Fibroblast of lung (primary cell): ENCODE data around the gene HMGCS1. TPM values are rescaled to one million over a fixed set of nuclear protein-coding genes. Genes with fewer than 3 reads are reported as not detected.

Experiments
- DNase-seq, 2 donors: peaks; one replicate each; pipeline versions ENCODE4 v3.0.0 to v3.0.0-alpha.2; 2010; ENCODE audit warnings: low read depth in 2 of 2
- H2AFZ ChIP-seq: 2 replicates; pipeline ENCODE4 v1.5.1; 2012; ENCODE audit warnings: low read length, control low read depth, inconsistent platforms
- H3K27ac ChIP-seq: 2 replicates; pipeline ENCODE4 v1.5.1; 2011; ENCODE audit warnings: low read length, control low read depth; ENCODE audit not compliant: insufficient read depth
- H3K27me3 ChIP-seq: 2 replicates; pipeline ENCODE4 v1.5.1; 2011; ENCODE audit warnings: mild to moderate bottlenecking, low read length; ENCODE audit not compliant: control insufficient read depth, insufficient read depth
- H3K36me3 ChIP-seq: 2 replicates; pipeline ENCODE4 v1.5.1; 2011; ENCODE audit warnings: low read length; ENCODE audit not compliant: control insufficient read depth, insufficient read depth
- H3K4me1 ChIP-seq: 2 replicates; pipeline ENCODE4 v1.5.1; 2011; ENCODE audit warnings: low read length; ENCODE audit not compliant: control insufficient read depth, insufficient read depth; ENCODE audit errors: extremely low read depth
- H3K4me2 ChIP-seq: 2 replicates; pipeline ENCODE4 v1.5.1; 2011; ENCODE audit warnings: low read length, control low read depth; ENCODE audit not compliant: insufficient read depth; ENCODE audit errors: extremely low read depth
- H3K4me3 ChIP-seq, 4 experiments: fragments of 200-600 bp in 1 of 4; sonication (generic) in 1 of 4; replicated peaks in 1 of 4; 2 replicates each; pipeline ENCODE4 v1.5.1; 2011 to 2016; ENCODE audit warnings: low read length in 4 of 4, low read depth in 3 of 4, mild to moderate bottlenecking in 3 of 4, control low read depth in 2 of 4, inconsistent platforms in 1 of 4, mixed read lengths in 1 of 4; ENCODE audit not compliant: insufficient read depth in 1 of 4; ENCODE audit errors: control extremely low read depth in 1 of 4
- H3K79me2 ChIP-seq: 2 replicates; pipeline ENCODE4 v1.5.1; 2012; ENCODE audit warnings: mild to moderate bottlenecking, low read length, inconsistent platforms; ENCODE audit not compliant: control insufficient read depth, insufficient read depth
- H3K9ac ChIP-seq: 2 replicates; pipeline ENCODE4 v1.5.1; 2011; ENCODE audit warnings: mild to moderate bottlenecking, low read length, control low read depth; ENCODE audit not compliant: insufficient read depth
- H3K9me3 ChIP-seq: 2 replicates; pipeline ENCODE4 v1.5.1; 2012; ENCODE audit warnings: low read depth, low read length; ENCODE audit not compliant: control insufficient read depth, insufficient read depth
- H4K20me1 ChIP-seq: 2 replicates; pipeline ENCODE4 v1.5.1; 2011; ENCODE audit warnings: low read length; ENCODE audit not compliant: control insufficient read depth, insufficient read depth; ENCODE audit errors: extremely low read depth
- CTCF ChIP-seq, 2 donors: IDR thresholded peaks in 1 of 2; conservative IDR thresholded peaks in 1 of 2; 1 replicate in 1 of 2; 2 replicates in 1 of 2; pipeline ENCODE4 v1.5.1; 2011 to 2012; ENCODE audit warnings: low read length in 2 of 2, control low read depth in 1 of 2, inconsistent platforms in 1 of 2, low read depth in 1 of 2, mild to moderate bottlenecking in 1 of 2
- EZH2 ChIP-seq: IDR thresholded peaks from 2 replicates; pipeline ENCODE4 v1.5.1; 2012; ENCODE audit warnings: low read length, control low read depth, mild to moderate bottlenecking; ENCODE audit errors: missing control alignments
- polyA plus RNA-seq, 2 donors: library from polyadenylated mRNA; depleted of rRNA in 1 of 2; stranded (reverse) in 1 of 2; unstranded in 1 of 2; fragments of >200 nt; gene quantifications; 2 replicates each; pipeline ENCODE4 v1.2.1, GENCODE V29; 2011 to 2012; ENCODE audit warnings: missing spikeins in 1 of 2
- total RNA-seq: library from RNA; depleted of rRNA; stranded (reverse); fragments of >200 nt; gene quantifications from 2 replicates; pipeline ENCODE4 v1.2.1, GENCODE V29; 2014

HMGCS1 gene
- total and polyA plus RNA-seq, 2 donors (not counting 1 experiment from before 2014, with no cell fraction given): 203 to 253 TPM

GRCh38 chr5:43281840-43282658, 31.2 kb downstream of the HMGCS1 start:
- no peak overlapping the region for H3K4me2 ChIP-seq
- peak in 1 of 2 donors; percentile 27 for DNase-seq
- H3K9me3 ChIP-seq: no peaks in the 10 kb centered on the region
- H3K79me2 ChIP-seq: no peaks in the 10 kb centered on the region
- H2AFZ ChIP-seq: no peak overlapping the region
- no peak overlapping the region for H3K4me3 ChIP-seq
- H3K9ac ChIP-seq: no peak overlapping the region
- no peaks in the 10 kb centered on the region for H4K20me1 ChIP-seq
- H3K4me1 ChIP-seq: no peaks in the 10 kb centered on the region
- H3K36me3 ChIP-seq: no peaks in the 10 kb centered on the region
- H3K27ac ChIP-seq: no peak overlapping the region
- no peaks in the 10 kb centered on the region for H3K27me3 ChIP-seq
- TF ChIP-seq CTCF (conservative IDR thresholded peaks at IDR 0.05 in 1 of 2, IDR thresholded peaks at IDR 0.05 in 1 of 2; ENCODE audit: low read depth in 1 of 2, low read length in 2 of 2) (no peak), EZH2 (no peak)

DNA sequence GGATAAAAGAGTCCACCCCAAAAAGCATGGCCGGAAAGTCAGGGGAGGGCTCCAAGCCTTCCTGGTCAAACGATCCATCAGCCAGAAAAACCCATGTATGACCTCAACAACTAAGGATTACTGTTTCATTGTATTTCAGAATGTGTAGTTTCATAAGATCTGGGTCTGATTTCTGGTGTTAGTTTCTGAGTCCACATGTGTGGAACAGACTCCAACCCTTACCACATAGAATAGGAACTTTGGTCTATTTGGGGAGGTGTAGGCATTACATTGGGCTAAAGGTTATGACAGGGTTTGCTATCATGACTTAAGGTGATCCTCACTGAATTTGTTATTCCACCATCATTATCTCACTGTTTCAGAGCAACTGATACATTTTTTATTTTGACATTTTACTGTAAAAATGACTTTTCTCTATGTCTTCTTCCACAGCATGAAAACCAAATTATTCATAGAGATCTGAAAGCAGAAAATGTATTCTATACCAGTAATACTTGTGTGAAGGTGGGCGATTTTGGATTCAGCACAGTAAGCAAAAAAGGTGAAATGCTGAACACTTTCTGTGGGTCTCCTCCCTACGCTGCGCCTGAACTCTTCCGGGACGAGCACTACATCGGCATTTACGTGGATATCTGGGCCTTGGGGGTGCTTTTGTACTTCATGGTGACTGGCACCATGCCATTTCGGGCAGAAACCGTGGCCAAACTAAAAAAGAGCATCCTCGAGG, 33.5 kb downstream of the HMGCS1 start:
- no peak overlapping the region for H3K4me2 ChIP-seq

More for the DNA sequence above, 33.5 kb downstream of the HMGCS1 start:
- Histone ChIP-seq H4K20me1 (no peaks in the 10 kb centered on the region), H3K27me3 (no peaks in the 10 kb centered on the region), H3K4me1 (no peaks in the 10 kb centered on the region), H2AFZ (no peak overlapping the region), H3K27ac (no peak overlapping the region), H3K36me3 (no peaks in the 10 kb centered on the region), H3K79me2 (no peaks in the 10 kb centered on the region), H3K9ac (no peak overlapping the region), H3K9me3 (no peaks in the 10 kb centered on the region), H3K4me3 (no peak overlapping the region)
- DNase-seq: no peak
- TF ChIP-seq CTCF (conservative IDR thresholded peaks at IDR 0.05 in 1 of 2, IDR thresholded peaks at IDR 0.05 in 1 of 2; ENCODE audit: low read depth in 1 of 2, low read length in 2 of 2): no peak
- TF ChIP-seq EZH2: no peak
